OCI-LY7 (cell line): ENCODE results near the gene PHKB. TPM values are rescaled to one million over a fixed set of nuclear protein-coding genes. Genes with fewer than 3 reads are reported as not detected.

Experiments used
- BruUV-seq: library from RNA; stranded (reverse); fragments of 400-500 nt; replicated peaks from 2 replicates; lab custom pipeline; 2021; lab: Mats Ljungman, UMichigan
- CTCF ChIA-PET: fragments of 300-600 bp; sonication (Branson Sonifier 250); formaldehyde crosslinking; loops from one replicate; lab custom pipeline; 2022; ENCODE audit warnings: antibody characterized with exemption; ENCODE audit not compliant: unreplicated experiment; lab: Charles Lee
- POLR2A ChIA-PET: fragments of 300-600 bp; sonication (Branson Sonifier 250); formaldehyde crosslinking; loops from one replicate; lab custom pipeline; 2022; ENCODE audit warnings: antibody characterized with exemption; lab: Charles Lee
- DNase-seq: peaks from one replicate; pipeline ENCODE4 v3.0.0-alpha.2; 2015; ENCODE audit warnings: low spot score
- H2AFZ ChIP-seq: fragments of 200-600 bp; sonication (generic), shearing (Covaris generic); 2 replicates; pipeline ENCODE4 v1.6.1; 2014; ENCODE audit warnings: mild to moderate bottlenecking, antibody characterized with exemption, low read length, moderate library complexity
- H3K27ac ChIP-seq: fragments of 200-600 bp; sonication (generic); 2 replicates; pipeline ENCODE4 v1.5.1; 2014; ENCODE audit warnings: mixed run types, low read depth, mild to moderate bottlenecking, moderate library complexity, low read length, inconsistent platforms; ENCODE audit not compliant: poor library complexity, severe bottlenecking
- H3K36me3 ChIP-seq: fragments of 200-600 bp; sonication (generic); 2 replicates; pipeline ENCODE4 v1.6.1; 2014; ENCODE audit warnings: mild to moderate bottlenecking, antibody characterized with exemption, low read length, moderate library complexity, mixed read lengths; ENCODE audit not compliant: insufficient read depth
- H3K4me1 ChIP-seq: fragments of 200-600 bp; sonication (generic); 2 replicates; pipeline ENCODE4 v1.5.1; 2014; ENCODE audit warnings: mild to moderate bottlenecking, low read length; ENCODE audit not compliant: insufficient read depth, poor library complexity, severe bottlenecking
- H3K4me2 ChIP-seq: fragments of 200-600 bp; sonication (generic); 2 replicates; pipeline ENCODE4 v1.6.1; 2014; ENCODE audit warnings: mild to moderate bottlenecking, low read length
- H3K4me3 ChIP-seq: fragments of 200-600 bp; sonication (generic); 2 replicates; pipeline ENCODE4 v1.5.1; 2014; ENCODE audit warnings: mild to moderate bottlenecking, low read depth, low read length; ENCODE audit not compliant: poor library complexity, severe bottlenecking
- H3K79me2 ChIP-seq: fragments of 200-600 bp; sonication (generic); 2 replicates; pipeline ENCODE4 v1.6.1; 2016; ENCODE audit warnings: low read depth, mild to moderate bottlenecking, low read length, moderate library complexity, mixed read lengths; ENCODE audit not compliant: insufficient read depth
- H3K9me2 ChIP-seq: fragments of 200-600 bp; sonication (generic); 2 replicates; pipeline ENCODE4 v1.6.1; 2016; ENCODE audit warnings: mild to moderate bottlenecking, low read length, mixed read lengths; ENCODE audit not compliant: insufficient read depth
- H3K9me3 ChIP-seq: fragments of 200-600 bp; sonication (generic); 2 replicates; pipeline ENCODE4 v1.6.1; 2014; ENCODE audit warnings: mild to moderate bottlenecking, mixed run types, low read length, mixed read lengths
- H4K20me1 ChIP-seq: fragments of 200-600 bp; sonication (generic); 2 replicates; pipeline ENCODE4 v1.6.1; 2014; ENCODE audit warnings: mild to moderate bottlenecking, antibody characterized with exemption, low read length, moderate library complexity, mixed read lengths; ENCODE audit not compliant: insufficient read depth
- CTCF ChIP-seq: fragments of 200-600 bp; sonication (generic); conservative IDR thresholded peaks from 2 replicates; pipeline ENCODE4 v1.5.1; 2014; ENCODE audit warnings: mild to moderate bottlenecking, antibody characterized with exemption, low read length, moderate library complexity, mixed read lengths
- EZH2phosphoT487 ChIP-seq: fragments of 200-600 bp; sonication (generic); IDR thresholded peaks from 2 replicates; pipeline ENCODE4 v1.6.1; 2018; ENCODE audit warnings: low read depth, borderline replicate concordance, mild to moderate bottlenecking, mixed run types, antibody characterized with exemption, low read length, moderate library complexity, mixed read lengths
- intact Hi-C: fragments of 100-400 bp; cut with micrococcal nuclease; formaldehyde crosslinking; loops from one replicate; pipeline ENCODE4 v1.10.0; 2022; ENCODE audit not compliant: unreplicated experiment
- total RNA-seq, 2 experiments: library from RNA; depleted of rRNA in 1 of 2; stranded (reverse); fragments of >200 nt in 1 of 2; shearing (Covaris generic) in 1 of 2; gene quantifications; 2 replicates each; pipeline ENCODE4 v1.2.3, GENCODE V29; 2014 to 2022

Gene PHKB
- total RNA-seq, 2 experiments from 2014 or later = 56.9 to 93.1 TPM

- peaks cover 18% of the 10 kb centered on the region; the same call in 1 of the 2 replicates for H3K36me3 ChIP-seq
- no peaks in the 10 kb centered on the region for H4K20me1 ChIP-seq
- intact Hi-C loops = no loop called here
- no peaks in the 10 kb centered on the region for H3K9me2 ChIP-seq
- H3K4me1 ChIP-seq = peaks cover 6% of the 10 kb centered on the region
- CTCF ChIA-PET = no interaction called here
- no peak overlapping the region for H3K4me2 ChIP-seq
- 0 out of 2 replicates have a peak, but pooled peaks cover 3% of the 10 kb centered on the region for H3K79me2 ChIP-seq
- POLR2A ChIA-PET = no interaction called here
- DNase-seq = no peak
- no peak for TF ChIP-seq EZH2phosphoT487
- TF ChIP-seq CTCF = no peak
- BruUV-seq = no TSS peak
- H2AFZ ChIP-seq = no peak overlapping the region
- no peak overlapping the region for H3K4me3 ChIP-seq
- H3K9me3 ChIP-seq = no peaks in the 10 kb centered on the region
- no peak overlapping the region for H3K27ac ChIP-seq
Observed at GRCh38 chr16:47567321-47567720, 106.2 kb downstream of the PHKB start.

GRCh38 chr16:47568351-47568750 is 107.2 kb downstream of the PHKB start:
- DNase-seq = no peak
- Histone ChIP-seq H3K4me3 (no peak overlapping the region), H3K79me2 (0 out of 2 replicates have a peak, but pooled peaks cover 3% of the 10 kb centered on the region), H2AFZ (no peak overlapping the region), H3K4me1 (peaks cover 6% of the 10 kb centered on the region), H3K9me3 (no peaks in the 10 kb centered on the region), H4K20me1 (no peaks in the 10 kb centered on the region), H3K36me3 (peaks cover 22% of the 10 kb centered on the region; the same call in 1 of the 2 replicates), H3K4me2 (no peak overlapping the region), H3K27ac (no peak overlapping the region), H3K9me2 (no peaks in the 10 kb centered on the region)
- no TSS peak for BruUV-seq
- intact Hi-C loops = no loop called here
- TF ChIP-seq CTCF = no peak
- no peak for TF ChIP-seq EZH2phosphoT487
- ChIA-PET CTCF (no interaction called here), POLR2A (interaction anchor here (0.5 to 0.9 kb wide), 3 partner anchors 12 to 735 kb away, joined by 3 to 8 read pairs (median 3); no protein-coding TSS in a partner anchor)

GRCh38 chr16:47571049-47571448 is 109.9 kb downstream of the PHKB start:
- Histone ChIP-seq H3K4me1 (peaks cover 16% of the 10 kb centered on the region), H3K27ac (no peak overlapping the region), H2AFZ (no peak overlapping the region), H4K20me1 (no peaks in the 10 kb centered on the region), H3K4me2 (no peak overlapping the region), H3K9me2 (no peaks in the 10 kb centered on the region), H3K9me3 (no peaks in the 10 kb centered on the region), H3K4me3 (no peak overlapping the region), H3K36me3 (peaks cover 37% of the 10 kb centered on the region), H3K79me2 (0 out of 2 replicates have a peak, but pooled peaks cover 3% of the 10 kb centered on the region)
- TF ChIP-seq CTCF (no peak), EZH2phosphoT487 (no peak)
- POLR2A ChIA-PET = interaction anchor here (0.6 kb wide), 1 partner anchor 928 kb away, joined by 4 read pairs; no protein-coding TSS in a partner anchor
- intact Hi-C loops = no loop called here
- CTCF ChIA-PET = no interaction called here
- no TSS peak for BruUV-seq
- DNase-seq = no peak
